GM12874 (cell line): ENCODE results near the gene PSKH1.

Source experiments
- CTCF ChIP-seq: IDR thresholded peaks from 2 replicates; pipeline ENCODE4 v1.5.1; 2011; ENCODE audit warnings: low read depth, mild to moderate bottlenecking, control low read depth, low read length, moderate library complexity; ENCODE audit not compliant: insufficient read depth

PSKH1 gene

DNA sequence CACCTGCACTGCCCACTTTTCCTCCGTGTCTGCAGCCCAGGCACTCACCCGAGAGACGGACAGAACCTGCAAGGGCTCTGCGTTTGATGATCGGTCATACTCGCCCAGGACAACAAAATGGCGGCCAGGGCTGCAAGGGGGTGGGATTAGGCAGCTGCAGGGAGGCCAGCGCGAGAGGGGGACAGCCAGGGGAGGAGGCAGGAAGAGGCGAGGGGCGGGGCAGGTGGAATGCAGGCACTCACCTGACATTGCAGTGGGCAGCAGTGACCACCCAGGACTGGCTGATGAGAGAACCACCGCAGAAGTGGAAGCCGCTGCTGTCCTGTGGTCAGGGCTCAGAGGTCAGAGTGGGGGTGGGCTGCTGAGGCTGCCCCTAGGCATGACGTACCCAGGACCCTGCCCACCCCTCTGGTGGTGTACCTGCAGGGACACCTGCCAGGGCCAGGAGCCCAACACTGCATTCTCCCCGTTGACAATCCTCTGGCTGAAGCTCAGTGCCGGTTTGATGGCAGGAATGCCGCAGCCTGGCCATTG, 37.7 kb downstream of the PSKH1 start:
- TF ChIP-seq CTCF = no peak

DNA sequence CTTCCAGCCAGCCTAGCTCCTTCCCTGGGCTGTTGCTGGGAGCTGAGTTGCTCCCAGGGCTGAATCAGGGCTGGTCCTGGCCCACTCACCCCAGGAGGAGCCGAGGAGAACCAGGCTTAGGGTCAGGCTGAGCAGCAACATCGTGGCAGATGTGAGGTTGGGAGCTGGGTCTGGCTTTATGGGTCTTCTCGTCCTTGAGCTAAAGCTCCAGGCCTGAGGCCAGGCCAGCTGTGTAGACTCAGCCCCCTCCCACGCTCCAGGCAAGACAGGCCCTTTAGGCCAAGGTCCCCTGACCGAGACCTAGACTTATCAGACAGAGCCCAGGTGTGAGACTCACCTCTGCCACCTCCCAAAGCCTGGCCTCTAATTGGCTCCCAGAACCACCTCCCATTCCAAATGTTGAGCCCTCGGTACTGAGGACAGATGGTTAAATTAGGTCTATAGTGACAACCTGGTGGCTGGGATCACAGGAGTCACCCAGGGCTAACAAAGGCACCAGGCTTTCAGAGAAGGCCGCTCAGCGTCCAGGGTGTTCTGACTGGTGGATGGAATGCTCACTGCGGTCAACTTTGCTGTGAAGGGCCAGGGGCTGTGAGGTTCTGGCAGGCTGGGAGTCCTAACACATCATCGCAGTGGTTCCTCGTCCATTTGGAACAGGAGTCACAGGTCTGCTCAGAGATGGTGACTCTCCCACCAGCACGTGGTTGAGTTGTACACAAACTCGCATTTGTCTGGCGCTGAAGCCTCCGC, 38.8 kb downstream of the PSKH1 start, which contains the start of gene CTRL:
Gene CTRL, minus strand, starts transcription at position 151 of the 750 bp plus-strand sequence. Its CDS starts 10 bp downstream, at position 141.
- no peak for TF ChIP-seq CTCF

DNA sequence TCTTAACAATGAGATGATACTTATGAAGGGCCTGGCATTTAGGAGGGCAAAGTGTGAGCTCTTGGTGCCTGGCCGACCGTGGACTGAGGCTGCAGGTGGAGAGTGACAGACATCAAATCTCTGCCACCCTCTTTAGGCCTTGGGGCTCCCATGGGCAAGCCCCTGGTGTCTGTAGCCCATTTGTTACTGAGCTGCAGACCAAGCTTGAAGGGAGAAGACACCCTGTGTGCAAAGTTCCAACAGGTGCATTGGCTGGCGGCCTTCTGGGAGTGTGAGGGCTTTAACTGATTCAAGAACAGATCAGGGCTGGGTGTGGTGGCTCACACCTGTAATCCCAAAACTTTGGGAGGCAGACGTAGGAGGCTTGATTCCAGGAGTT, 39.4 kb downstream of the PSKH1 start:
- TF ChIP-seq CTCF = no peak

DNA sequence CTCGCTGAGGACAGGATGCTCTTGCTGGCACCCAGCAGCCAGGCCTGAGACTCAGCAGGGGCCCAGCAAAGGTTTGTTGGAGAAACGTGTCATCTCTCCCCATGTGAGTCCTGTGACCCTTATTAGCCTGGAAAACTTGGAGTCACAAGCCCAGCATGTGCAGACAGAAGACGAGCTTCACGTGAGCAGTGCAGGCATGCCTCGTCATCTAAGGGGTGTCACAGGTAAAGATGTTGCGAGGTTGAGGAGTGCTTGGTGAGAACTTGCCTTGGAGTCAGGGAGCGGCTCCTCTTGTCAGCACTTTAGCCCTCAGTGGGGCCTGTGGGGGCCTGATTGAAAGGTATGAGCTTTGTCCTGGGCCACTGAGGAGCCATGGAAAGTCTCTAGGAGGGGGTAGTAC, 40.8 kb downstream of the PSKH1 start:
- TF ChIP-seq CTCF = no peak

GRCh38 chr16:67934306-67935100, 41.4 kb downstream of the PSKH1 start:
- TF ChIP-seq CTCF = no peak

GRCh38 chr16:67935101-67935401, 42.0 kb downstream of the PSKH1 start:
- TF ChIP-seq CTCF = no peak

DNA sequence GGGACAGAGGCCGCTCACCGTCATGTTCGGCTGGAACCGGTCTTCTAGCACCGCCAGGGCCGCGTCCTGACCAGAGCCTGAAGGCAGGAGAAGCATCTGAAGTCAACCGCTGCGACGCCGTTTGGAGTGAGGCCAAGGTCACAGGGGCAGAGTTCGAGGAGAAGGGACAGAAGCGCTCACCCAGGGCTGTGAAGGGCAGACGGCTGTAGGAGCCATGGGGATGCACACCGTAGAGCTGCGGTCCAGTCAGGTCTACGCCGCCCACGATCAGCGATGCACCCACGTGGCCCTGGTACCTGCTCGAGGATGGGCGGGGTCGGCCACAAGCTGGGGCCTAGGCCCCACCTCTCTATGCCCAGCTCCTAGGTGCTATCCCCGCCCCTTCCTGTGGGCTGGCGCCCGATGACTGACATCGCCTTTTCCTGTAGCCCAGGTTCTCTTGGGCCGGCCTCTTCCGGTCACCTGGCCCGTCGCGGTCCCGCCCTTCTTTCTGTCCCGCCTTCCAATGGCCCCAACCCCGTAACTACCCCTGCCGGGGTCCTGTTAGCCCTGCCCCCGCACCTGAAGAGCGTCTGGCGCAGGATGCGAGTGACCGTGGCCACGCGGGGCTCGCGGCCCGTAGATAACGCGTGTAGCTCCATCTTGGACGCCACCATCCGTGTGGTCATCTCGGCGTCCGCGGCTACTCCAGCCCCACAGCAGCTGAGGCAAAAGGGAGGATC, 42.5 kb downstream of the PSKH1 start:
- no peak for TF ChIP-seq CTCF
